ENCODE measurements around the gene CLNK. TPM values are rescaled to one million over a fixed set of nuclear protein-coding genes. Genes with fewer than 3 reads are reported as not detected.

CLNK gene
- 1 to 10 TPM in 1 of 3 donors, under 1 TPM in 2; 0.61 to 1.4 (median 0.95) TPM for polyA plus RNA-seq (ENCODE audit: insufficient read length in 3 of 3)
- long read RNA-seq, donor 1 = 0 reads
- long read RNA-seq, donor 2 = 0 reads
- long read RNA-seq, donor 3 = 0 reads
- long read RNA-seq, donor 4 = 0 reads
- long read RNA-seq, donor 5 = 0 reads
- long read RNA-seq, donor 6 = 0 reads
- long read RNA-seq, donor 7 = 0 reads
- long read RNA-seq, donor 8 = 0 reads
- long read RNA-seq, donor 9 = 0 reads
- long read RNA-seq, donor 10 = 0 reads
- long read RNA-seq, donor 11 = 0 reads
- long read RNA-seq, donor 12 = 0 reads
- long read RNA-seq, donor 13 = 0 reads
- long read RNA-seq, donor 14 = 0 reads
- long read RNA-seq, donor 15 = 0 reads
- long read RNA-seq, donor 16 = 0 reads

- no peak for DNase-seq
Measured at GRCh38 chr4:10684631-10685030, at the start of gene CLNK. CLNK (minus strand) TSS chr4:10684768; CDS start chr4:10667869, 16,899 bp downstream.

- no peak for DNase-seq
Measured at GRCh38 chr4:10733481-10734062, 49.0 kb upstream of the CLNK start.

GRCh38 chr4:10732914-10733415 is 48.4 kb upstream of the CLNK start:
- DNase-seq = no peak

- DNase-seq = no peak
Measured at GRCh38 chr4:10732235-10732913, 47.8 kb upstream of the CLNK start.

GRCh38 chr4:10731690-10732089 is 47.1 kb upstream of the CLNK start:
- DNase-seq = no peak

- no peak for DNase-seq
Measured at GRCh38 chr4:10731162-10731561, 46.6 kb upstream of the CLNK start.

- no peak for DNase-seq
Measured at GRCh38 chr4:10730590-10730989, 46.0 kb upstream of the CLNK start.

GRCh38 chr4:10730019-10730418 is 45.5 kb upstream of the CLNK start:
- DNase-seq = no peak

- no peak for DNase-seq
Measured at GRCh38 chr4:10729366-10729765, 44.8 kb upstream of the CLNK start.

GRCh38 chr4:10728016-10728415 is 43.4 kb upstream of the CLNK start:
- no peak for DNase-seq

GRCh38 chr4:10727140-10727880 is 42.7 kb upstream of the CLNK start:
- DNase-seq = no peak

- no peak for DNase-seq
Measured at GRCh38 chr4:10722957-10723356, 38.4 kb upstream of the CLNK start.

- no peak for DNase-seq
Measured at GRCh38 chr4:10721616-10722015, 37.0 kb upstream of the CLNK start.

- DNase-seq = no peak
Measured at GRCh38 chr4:10716163-10716562, 31.6 kb upstream of the CLNK start.

- DNase-seq = no peak
Measured at GRCh38 chr4:10715696-10716095, 31.1 kb upstream of the CLNK start.

GRCh38 chr4:10715135-10715534 is 30.6 kb upstream of the CLNK start:
- no peak for DNase-seq

GRCh38 chr4:10713591-10713990 is 29.0 kb upstream of the CLNK start:
- no peak for DNase-seq

GRCh38 chr4:10706236-10706635 is 21.7 kb upstream of the CLNK start:
- no peak for DNase-seq

GRCh38 chr4:10704430-10704810 is 19.9 kb upstream of the CLNK start:
- DNase-seq = no peak

- no peak for DNase-seq
Measured at GRCh38 chr4:10703766-10704429, 19.3 kb upstream of the CLNK start.

GRCh38 chr4:10703156-10703555 is 18.6 kb upstream of the CLNK start:
- no peak for DNase-seq
